HEK293 (cell line): Measurements from ENCODE around the gene MRPS18A.

ENCODE experiments used
- ATF2 ChIP-seq: fragments of 450-650 bp; formaldehyde crosslinking; IDR thresholded peaks from 2 replicates; pipeline ENCODE4 v1.5.1; 2016; ENCODE audit warnings: missing biosample characterization, missing genetic modification characterization, low read depth
- GLIS2 ChIP-seq: fragments of 450-650 bp; formaldehyde crosslinking; IDR thresholded peaks from 2 replicates; pipeline ENCODE4 v1.5.1; 2016; ENCODE audit warnings: missing biosample characterization, missing genetic modification characterization
- IKZF3 ChIP-seq: fragments of 450-650 bp; IDR thresholded peaks from 2 replicates; pipeline ENCODE4 v1.5.0; 2018; ENCODE audit warnings: missing biosample characterization, mild to moderate bottlenecking, missing genetic modification characterization, moderate library complexity
- ZBTB11 ChIP-seq: fragments of 450-650 bp; formaldehyde crosslinking; conservative IDR thresholded peaks from 2 replicates; pipeline ENCODE4 v1.5.1; 2016; ENCODE audit warnings: low read depth, missing biosample characterization, missing genetic modification characterization
- ZBTB21 ChIP-seq: fragments of 450-650 bp; formaldehyde crosslinking; IDR thresholded peaks from 2 replicates; pipeline ENCODE4 v1.5.1; 2017; ENCODE audit warnings: missing biosample characterization, missing genetic modification characterization
- ZEB2 ChIP-seq: fragments of 450-650 bp; formaldehyde crosslinking; IDR thresholded peaks from 2 replicates; pipeline ENCODE4 v1.5.1; 2016; ENCODE audit warnings: missing biosample characterization, missing genetic modification characterization
- ZNF112 ChIP-seq: fragments of 450-650 bp; formaldehyde crosslinking; IDR thresholded peaks from 2 replicates; pipeline ENCODE4 v1.5.0; 2017; ENCODE audit warnings: missing biosample characterization, missing genetic modification characterization
- ZNF133 ChIP-seq: fragments of 450-650 bp; formaldehyde crosslinking; IDR thresholded peaks from 2 replicates; pipeline ENCODE4 v1.5.1; 2016; ENCODE audit warnings: missing biosample characterization, missing genetic modification characterization
- ZNF155 ChIP-seq: fragments of 450-650 bp; formaldehyde crosslinking; IDR thresholded peaks from 2 replicates; pipeline ENCODE4 v1.5.1; 2016; ENCODE audit warnings: missing biosample characterization, missing genetic modification characterization
- ZNF16 ChIP-seq: fragments of 450-650 bp; formaldehyde crosslinking; IDR thresholded peaks from 2 replicates; pipeline ENCODE4 v1.5.1; 2016; ENCODE audit warnings: low read depth, missing biosample characterization, missing genetic modification characterization
- ZNF280D ChIP-seq: fragments of 450-650 bp; formaldehyde crosslinking; IDR thresholded peaks from 2 replicates; pipeline ENCODE4 v1.5.1; 2016; ENCODE audit warnings: missing biosample characterization, missing genetic modification characterization
- ZNF514 ChIP-seq: fragments of 450-650 bp; formaldehyde crosslinking; IDR thresholded peaks from 2 replicates; pipeline ENCODE4 v1.5.1; 2016; ENCODE audit warnings: missing biosample characterization, missing genetic modification characterization
- ZNF549 ChIP-seq: fragments of 450-650 bp; IDR thresholded peaks from 2 replicates; pipeline ENCODE4 v1.5.1; 2018; ENCODE audit warnings: missing biosample characterization, missing genetic modification characterization, mild to moderate bottlenecking, inconsistent platforms, moderate library complexity
- ZNF624 ChIP-seq: fragments of 450-650 bp; formaldehyde crosslinking; IDR thresholded peaks from 2 replicates; pipeline ENCODE4 v1.5.1; 2017; ENCODE audit warnings: missing biosample characterization, missing genetic modification characterization
- ZNF76 ChIP-seq: fragments of 450-650 bp; formaldehyde crosslinking; IDR thresholded peaks from 2 replicates; pipeline ENCODE4; 2016; ENCODE audit warnings: low read depth, missing biosample characterization, missing genetic modification characterization, borderline replicate concordance
- ZNF792 ChIP-seq: fragments of 450-650 bp; formaldehyde crosslinking; IDR thresholded peaks from 2 replicates; pipeline ENCODE4 v1.5.1; 2016; ENCODE audit warnings: missing biosample characterization, missing genetic modification characterization
- TF ChIP-seq, protein P1 (sequence below): fragments of 450-650 bp; formaldehyde crosslinking; IDR thresholded peaks from 2 replicates; pipeline ENCODE4 v1.5.1; 2016; ENCODE audit warnings: missing biosample characterization, missing genetic modification characterization

The MRPS18A gene

GRCh38 chr6:43628393-43629103 lies 59.0 kb downstream of the MRPS18A start (continued):
- peak; percentile 35 for TF ChIP-seq ZEB2 (tag by site-specific recombination)
- no peak for TF ChIP-seq ZBTB21 (tag by site-specific recombination)
- no peak for TF ChIP-seq IKZF3 (tag by site-specific recombination)
- peak; percentile 46; the same call in 1 of the 2 replicates for TF ChIP-seq ZNF76 (tag by site-specific recombination)
- no peak for TF ChIP-seq ZNF624 (tag by site-specific recombination)
- no peak for TF ChIP-seq ZNF16 (tag by site-specific recombination)
- no peak for TF ChIP-seq ZNF549 (tag by site-specific recombination)
- TF ChIP-seq ZBTB11 (tag by site-specific recombination) = no peak; the same call in 1 of the 2 replicates
- no peak for TF ChIP-seq ZNF155
- no peak for TF ChIP-seq ZNF280D (tag by site-specific recombination)
- TF ChIP-seq, protein P1, sequence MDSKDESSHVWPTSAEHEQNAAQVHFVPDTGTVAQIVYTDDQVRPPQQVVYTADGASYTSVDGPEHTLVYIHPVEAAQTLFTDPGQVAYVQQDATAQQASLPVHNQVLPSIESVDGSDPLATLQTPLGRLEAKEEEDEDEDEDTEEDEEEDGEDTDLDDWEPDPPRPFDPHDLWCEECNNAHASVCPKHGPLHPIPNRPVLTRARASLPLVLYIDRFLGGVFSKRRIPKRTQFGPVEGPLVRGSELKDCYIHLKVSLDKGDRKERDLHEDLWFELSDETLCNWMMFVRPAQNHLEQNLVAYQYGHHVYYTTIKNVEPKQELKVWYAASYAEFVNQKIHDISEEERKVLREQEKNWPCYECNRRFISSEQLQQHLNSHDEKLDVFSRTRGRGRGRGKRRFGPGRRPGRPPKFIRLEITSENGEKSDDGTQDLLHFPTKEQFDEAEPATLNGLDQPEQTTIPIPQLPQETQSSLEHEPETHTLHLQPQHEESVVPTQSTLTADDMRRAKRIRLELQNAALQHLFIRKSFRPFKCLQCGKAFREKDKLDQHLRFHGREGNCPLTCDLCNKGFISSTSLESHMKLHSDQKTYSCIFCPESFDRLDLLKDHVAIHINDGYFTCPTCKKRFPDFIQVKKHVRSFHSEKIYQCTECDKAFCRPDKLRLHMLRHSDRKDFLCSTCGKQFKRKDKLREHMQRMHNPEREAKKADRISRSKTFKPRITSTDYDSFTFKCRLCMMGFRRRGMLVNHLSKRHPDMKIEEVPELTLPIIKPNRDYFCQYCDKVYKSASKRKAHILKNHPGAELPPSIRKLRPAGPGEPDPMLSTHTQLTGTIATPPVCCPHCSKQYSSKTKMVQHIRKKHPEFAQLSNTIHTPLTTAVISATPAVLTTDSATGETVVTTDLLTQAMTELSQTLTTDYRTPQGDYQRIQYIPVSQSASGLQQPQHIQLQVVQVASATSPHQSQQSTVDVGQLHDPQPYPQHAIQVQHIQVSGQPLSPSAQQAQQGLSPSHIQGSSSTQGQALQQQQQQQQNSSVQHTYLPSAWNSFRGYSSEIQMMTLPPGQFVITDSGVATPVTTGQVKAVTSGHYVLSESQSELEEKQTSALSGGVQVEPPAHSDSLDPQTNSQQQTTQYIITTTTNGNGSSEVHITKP (tag by site-specific recombination) = peak; percentile 75
- TF ChIP-seq ZNF514 (tag by site-specific recombination) = no peak
- no peak for TF ChIP-seq ZNF112 (tag by site-specific recombination)
- no peak for TF ChIP-seq ZNF133 (tag by site-specific recombination)
- TF ChIP-seq ZNF792 = no peak
- TF ChIP-seq ATF2 (tag by site-specific recombination) = no peak
- peak; percentile 96 for TF ChIP-seq GLIS2 (tag by site-specific recombination)
